ELR (cell line): ENCODE results near the gene GLIS1.
"Not testable (repeated sequence)": the region's sequence is repeated elsewhere in the genome, so short reads cannot be mapped to it uniquely, and the experiment has no call there.

Experiments
- DNase-seq: peaks from one replicate; pipeline ENCODE4 v3.0.0-alpha.2; 2015; ENCODE audit warnings: low read depth

The GLIS1 gene

GRCh38 chr1:53654216-53655210 is 84.5 kb downstream of the GLIS1 start:
- DNase-seq = peak; percentile 83

GRCh38 chr1:53653631-53654030 is 85.3 kb downstream of the GLIS1 start:
- DNase-seq = no peak

- no peak for DNase-seq
Measured at GRCh38 chr1:53653200-53653575, 85.8 kb downstream of the GLIS1 start.

GRCh38 chr1:53652441-53653199 is 86.3 kb downstream of the GLIS1 start:
- peak; percentile 17 for DNase-seq

GRCh38 chr1:53651356-53651755 is 87.6 kb downstream of the GLIS1 start:
- no peak for DNase-seq

- no peak for DNase-seq
Measured at GRCh38 chr1:53648516-53648915, 90.4 kb downstream of the GLIS1 start.

- not testable (repeated sequence) for DNase-seq
Measured at GRCh38 chr1:53647915-53648314, 91.0 kb downstream of the GLIS1 start.

GRCh38 chr1:53646732-53647131 is 92.2 kb downstream of the GLIS1 start:
- DNase-seq = no peak

- DNase-seq = no peak
Measured at GRCh38 chr1:53645690-53646078, 93.3 kb downstream of the GLIS1 start.

- DNase-seq = no peak
Measured at GRCh38 chr1:53644909-53645689, 93.9 kb downstream of the GLIS1 start.

GRCh38 chr1:53644496-53644895 is 94.5 kb downstream of the GLIS1 start:
- no peak for DNase-seq

GRCh38 chr1:53643881-53644390 is 95.0 kb downstream of the GLIS1 start:
- DNase-seq = no peak

- no peak for DNase-seq
Measured at GRCh38 chr1:53643041-53643880, 95.7 kb downstream of the GLIS1 start.

- no peak for DNase-seq
Measured at GRCh38 chr1:53642607-53643006, 96.4 kb downstream of the GLIS1 start.

- DNase-seq = no peak
Measured at GRCh38 chr1:53642215-53642555, 96.8 kb downstream of the GLIS1 start.

- no peak for DNase-seq
Measured at GRCh38 chr1:53641481-53642214, 97.3 kb downstream of the GLIS1 start.

GRCh38 chr1:53640701-53641075 is 98.3 kb downstream of the GLIS1 start:
- no peak for DNase-seq

- DNase-seq = no peak
Measured at GRCh38 chr1:53639996-53640700, 98.8 kb downstream of the GLIS1 start.

GRCh38 chr1:53639251-53639763 is 99.7 kb downstream of the GLIS1 start:
- no peak for DNase-seq
